Measurements from ENCODE around the gene MRPL27.

GRCh38 chr17:50346313-50347116 lies 26.5 kb downstream of the MRPL27 start:
- TF ChIP-seq CTCF (conservative IDR thresholded peaks at IDR 0.05; ENCODE audit: low read depth, low read length) (no peak), MAZ (IDR thresholded peaks at IDR 0.05; ENCODE audit: borderline replicate concordance, low read depth, low read length) (no peak), POLR2A (IDR thresholded peaks at IDR 0.05; ENCODE audit: low read depth, low read length) (peak; percentile 9; the same call in 1 of the 2 replicates), BHLHE40 (IDR thresholded peaks at IDR 0.05; ENCODE audit: low read depth, low read length) (no peak; the same call in 1 of the 2 replicates), USF2 (IDR thresholded peaks at IDR 0.05; ENCODE audit: low read depth, low read length) (no peak), ELK1 (IDR thresholded peaks at IDR 0.05; ENCODE audit: borderline replicate concordance, low read depth, low read length) (no peak), SMC3 (IDR thresholded peaks at IDR 0.05; ENCODE audit: low read depth, low read length) (no peak; the same call in 1 of the 2 replicates), CHD1 (IDR thresholded peaks at IDR 0.05; ENCODE audit: low read depth, low read length) (no peak), RCOR1 (IDR thresholded peaks at IDR 0.05; ENCODE audit: insufficient replicate concordance, low read length) (no peak), RFX5 (IDR thresholded peaks at IDR 0.05; ENCODE audit: low read depth, low read length) (no peak)
